Upper lobe of left lung (tissue), 4 donors: Measurements from ENCODE around the gene CNNM3.

Experiments
- CTCF ChIP-seq, 6 experiments: fragments of 450-650 bp in 4 of 6; fragments of 200-600 bp in 2 of 6; sonication (generic) in 2 of 6; IDR thresholded peaks; one replicate each; pipeline ENCODE4 v1.5.1; 2016 to 2019; ENCODE audit warnings: antibody characterized with exemption in 6 of 6
- EP300 ChIP-seq, 4 donors: sonication (generic); formaldehyde crosslinking; IDR thresholded peaks; one replicate each; pipeline ENCODE4 v1.5.1; 2017; ENCODE audit warnings: antibody characterized with exemption in 4 of 4, control low read depth in 2 of 4
- POLR2A ChIP-seq, 4 donors: fragments of 450-650 bp; IDR thresholded peaks; one replicate each; pipeline ENCODE4 v1.5.1; 2016 to 2017; ENCODE audit warnings: antibody characterized with exemption in 4 of 4, mild to moderate bottlenecking in 2 of 4

DNA sequence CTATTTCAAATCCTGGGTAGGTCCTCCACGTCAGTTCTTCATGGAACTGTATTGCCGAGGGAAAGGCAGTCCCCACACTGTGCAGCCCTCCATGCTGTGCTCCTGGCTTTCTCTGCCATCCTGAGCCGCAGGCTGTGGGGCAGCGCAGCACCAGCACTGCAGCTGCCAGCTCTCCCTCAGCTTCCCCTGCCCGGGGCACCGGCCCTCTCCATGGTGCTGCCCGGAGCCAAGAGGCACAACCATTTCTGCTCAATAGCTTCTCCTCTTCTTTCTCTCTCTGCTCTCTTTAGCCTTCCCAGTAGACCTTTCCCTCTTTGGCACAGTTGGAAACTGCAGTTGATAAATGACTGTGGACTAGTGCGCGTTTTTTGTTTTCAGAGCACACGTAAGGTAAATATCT lies 15.6 kb downstream of the CNNM3 start:
- TF ChIP-seq CTCF (IDR thresholded peaks at IDR 0.05) (no peak), EP300 (IDR thresholded peaks at IDR 0.05) (no peak), POLR2A (IDR thresholded peaks at IDR 0.05) (no peak)
